Eye (tissue), 1 donor: ENCODE measurements around the gene GTPBP8.

Source experiments
- DNase-seq: peaks from one replicate; pipeline ENCODE4 v3.0.0-alpha.2; 2015

Gene GTPBP8

DNA sequence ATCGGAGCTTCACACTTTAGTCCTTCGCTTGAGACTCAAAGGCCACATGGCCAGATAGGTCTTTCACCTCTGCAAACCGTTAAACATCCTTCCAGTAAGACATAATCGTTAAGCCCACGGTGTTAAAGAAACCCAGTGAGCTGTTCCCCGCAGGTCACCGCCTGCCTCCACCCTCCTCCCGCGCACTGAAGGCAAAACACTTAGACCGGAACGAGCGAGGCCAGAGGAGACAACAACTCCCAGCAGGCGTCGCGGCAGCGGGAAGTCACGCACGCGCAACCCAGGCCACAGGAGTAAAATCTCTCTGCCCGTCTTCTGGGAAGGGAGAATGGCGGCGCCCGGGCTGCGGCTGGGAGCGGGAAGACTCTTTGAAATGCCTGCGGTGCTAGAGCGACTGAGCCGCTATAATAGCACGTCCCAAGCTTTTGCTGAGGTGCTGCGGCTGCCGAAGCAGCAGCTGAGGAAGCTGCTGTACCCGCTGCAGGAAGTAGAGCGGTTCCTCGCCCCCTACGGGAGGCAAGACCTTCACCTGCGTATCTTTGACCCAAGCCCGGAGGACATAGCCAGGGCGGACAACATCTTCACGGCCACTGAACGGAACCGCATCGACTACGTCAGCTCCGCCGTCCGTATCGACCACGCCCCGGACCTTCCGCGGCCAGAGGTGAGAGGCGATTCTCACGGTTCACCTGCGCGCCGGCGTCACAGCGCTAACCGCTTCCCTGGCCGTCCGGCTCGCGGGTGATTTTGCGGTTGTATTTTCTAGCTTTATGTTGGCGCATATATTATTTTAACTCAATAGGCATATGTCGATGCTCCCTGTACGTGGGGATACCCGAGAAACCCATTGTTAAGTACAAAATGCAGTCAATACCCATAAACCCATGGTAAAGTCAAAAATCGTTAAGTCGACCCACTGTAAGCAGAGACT lies at the start of gene GTPBP8:
GTPBP8 (plus strand) TSS at position 313 of the 931 bp plus-strand sequence; CDS start at position 329, 16 bp downstream.
- DNase-seq: peak; percentile 96

GRCh38 chr3:112948346-112948838 lies 42.4 kb upstream of the GTPBP8 start:
- DNase-seq: peak; percentile 10

DNA sequence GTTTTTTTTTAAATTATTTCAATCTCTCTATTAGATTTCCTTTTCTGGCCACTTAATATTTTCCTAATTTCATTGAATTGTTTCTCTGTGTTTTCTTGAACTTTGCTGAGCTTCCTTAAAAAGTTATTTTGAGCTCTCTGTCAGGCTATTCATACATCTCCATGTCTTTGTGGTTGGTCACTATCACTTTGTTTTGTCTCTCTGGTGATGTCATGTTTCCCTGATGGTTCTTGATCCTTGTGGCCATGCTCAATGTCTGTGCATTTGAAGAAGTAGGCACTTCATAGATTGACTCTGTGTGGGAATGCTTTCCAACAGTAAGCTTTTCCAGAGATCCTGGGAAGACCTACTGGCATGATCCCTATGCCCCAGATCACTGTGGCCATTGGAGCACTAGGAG lies 34.4 kb upstream of the GTPBP8 start:
- DNase-seq: no peak

- DNase-seq: no peak
Measured at GRCh38 chr3:112958811-112959560, 31.8 kb upstream of the GTPBP8 start.

- DNase-seq: no peak
Measured at GRCh38 chr3:112963683-112964082, 27.1 kb upstream of the GTPBP8 start.

DNA sequence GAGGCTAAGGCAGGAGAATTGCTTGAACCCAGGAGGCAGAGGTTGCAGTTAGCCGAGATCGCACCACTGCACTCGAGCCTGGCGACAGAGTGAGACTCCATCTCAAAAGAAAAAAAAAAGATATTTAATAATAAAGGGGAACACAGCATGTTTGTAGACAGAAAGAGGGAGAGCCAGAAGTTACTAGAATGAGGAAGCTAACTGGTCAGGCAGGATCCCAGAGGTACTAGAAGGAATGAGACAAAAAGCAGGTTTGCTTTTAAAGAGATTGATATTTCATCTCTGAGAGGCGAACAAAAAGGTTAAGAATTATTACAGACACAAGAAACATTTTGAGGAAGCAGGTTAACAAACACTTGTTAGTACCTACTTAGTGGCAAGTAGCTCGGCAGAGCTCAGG lies 25.1 kb upstream of the GTPBP8 start:
- no peak for DNase-seq

- DNase-seq: no peak
Measured at GRCh38 chr3:112966633-112967032, 24.2 kb upstream of the GTPBP8 start.

- no peak for DNase-seq
Measured at GRCh38 chr3:112967425-112967824, 23.4 kb upstream of the GTPBP8 start.

DNA sequence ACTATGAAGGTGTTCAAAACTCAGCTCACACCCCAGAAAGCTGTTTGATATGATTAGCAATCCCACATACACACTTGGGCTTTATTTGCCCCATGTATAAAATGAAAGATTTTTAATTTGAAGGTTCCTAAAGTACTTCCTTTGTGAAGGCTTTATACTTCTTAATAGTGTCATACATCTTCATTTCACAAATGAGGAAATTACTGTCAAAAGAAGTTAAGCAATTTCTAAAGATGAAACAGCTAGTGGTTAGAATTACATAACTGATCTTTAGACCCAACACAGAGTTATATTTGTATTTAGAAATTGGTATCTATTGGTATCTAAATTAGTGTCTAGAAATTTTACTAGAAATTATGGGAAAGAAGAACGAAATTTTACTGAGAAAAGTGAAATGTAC lies 23.0 kb upstream of the GTPBP8 start:
- DNase-seq: no peak

DNA sequence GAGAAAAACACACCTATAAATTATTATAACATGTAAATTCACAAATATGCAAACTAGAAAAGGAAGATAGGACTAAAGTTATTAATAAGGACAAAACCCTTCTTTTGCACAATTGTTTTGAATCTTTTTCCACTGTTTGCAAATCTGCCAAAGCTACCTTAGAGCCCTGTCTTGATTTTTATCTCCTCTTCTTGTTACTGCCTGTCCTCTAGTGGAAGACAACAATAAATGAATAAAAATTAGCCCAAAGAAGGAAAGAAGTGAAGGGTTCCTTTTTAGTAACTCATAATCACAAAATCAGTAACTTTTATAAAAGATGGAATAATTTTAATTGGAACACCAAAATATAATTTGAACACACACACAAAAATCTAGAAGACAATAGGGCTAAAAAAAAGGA lies 18.6 kb upstream of the GTPBP8 start:
- no peak for DNase-seq

- no peak for DNase-seq
Measured at GRCh38 chr3:112973325-112974177, 17.2 kb upstream of the GTPBP8 start.

GRCh38 chr3:112974178-112974517 lies 16.6 kb upstream of the GTPBP8 start:
- no peak for DNase-seq

DNA sequence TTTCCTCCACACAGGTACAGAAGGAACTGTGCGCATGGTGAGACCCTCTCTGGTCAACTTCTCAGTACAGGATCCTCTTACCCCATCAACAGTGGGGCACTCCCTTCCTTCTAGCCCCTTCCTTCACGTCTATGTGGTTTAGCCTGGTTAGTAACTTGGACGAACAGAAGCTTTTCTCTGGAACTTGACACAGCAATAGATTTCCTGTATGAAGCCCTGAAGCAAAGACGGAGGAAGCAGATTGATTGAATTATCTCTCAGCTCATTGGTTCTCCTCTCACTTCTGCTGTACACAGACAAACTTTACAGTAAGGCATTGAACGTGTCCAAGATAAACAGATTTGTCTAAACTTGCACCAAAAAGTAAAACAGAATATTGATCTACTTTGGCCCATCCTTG lies 15.9 kb upstream of the GTPBP8 start, which contains the start of gene CD200R1:
CD200R1 (minus strand) TSS at position 210 of the 400 bp plus-strand sequence. CDS start 246 bp downstream, outside the sequence.
- DNase-seq: no peak

DNA sequence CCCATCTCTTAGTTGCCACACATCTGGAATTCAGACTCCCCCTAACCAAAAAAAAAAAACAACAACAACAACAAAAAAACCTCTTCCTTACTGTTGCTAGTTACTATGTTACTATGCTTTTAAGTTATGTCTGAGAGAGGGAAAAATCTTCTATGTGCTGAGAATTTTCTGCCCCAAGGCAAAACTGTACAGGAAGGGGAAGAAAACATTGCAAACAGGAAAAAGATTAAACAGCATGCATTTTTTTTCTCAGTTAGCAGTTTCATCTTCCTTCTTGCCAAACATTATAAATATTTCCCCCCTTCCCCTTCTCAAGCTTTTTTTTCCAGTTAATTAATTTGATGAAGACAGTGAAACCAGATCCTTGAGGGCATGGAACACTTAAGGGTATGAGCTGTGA lies 14.8 kb upstream of the GTPBP8 start:
- DNase-seq: no peak

GRCh38 chr3:112976953-112977352 lies 13.8 kb upstream of the GTPBP8 start:
- DNase-seq: no peak

GRCh38 chr3:112979244-112979832 lies 11.4 kb upstream of the GTPBP8 start:
- DNase-seq: peak; percentile 82

DNA sequence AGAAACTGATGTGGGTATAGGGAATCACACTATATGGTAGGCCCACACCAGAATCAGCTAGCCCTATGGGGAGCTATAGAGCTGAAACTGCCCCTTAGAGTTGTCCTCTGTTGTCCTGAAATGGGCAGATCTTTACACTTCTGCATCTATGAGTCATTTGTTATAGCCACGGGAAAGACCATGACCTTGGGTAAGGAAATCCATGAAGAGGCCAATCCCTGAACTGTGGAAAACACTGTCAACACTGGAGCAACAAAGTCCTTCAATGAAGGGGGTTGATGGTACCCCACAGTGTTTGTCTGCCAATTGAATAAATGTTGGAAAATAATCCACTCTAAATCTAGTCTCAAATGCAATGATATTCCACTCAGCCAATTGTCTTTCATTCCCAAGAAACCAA lies 10.7 kb upstream of the GTPBP8 start:
- no peak for DNase-seq

DNA sequence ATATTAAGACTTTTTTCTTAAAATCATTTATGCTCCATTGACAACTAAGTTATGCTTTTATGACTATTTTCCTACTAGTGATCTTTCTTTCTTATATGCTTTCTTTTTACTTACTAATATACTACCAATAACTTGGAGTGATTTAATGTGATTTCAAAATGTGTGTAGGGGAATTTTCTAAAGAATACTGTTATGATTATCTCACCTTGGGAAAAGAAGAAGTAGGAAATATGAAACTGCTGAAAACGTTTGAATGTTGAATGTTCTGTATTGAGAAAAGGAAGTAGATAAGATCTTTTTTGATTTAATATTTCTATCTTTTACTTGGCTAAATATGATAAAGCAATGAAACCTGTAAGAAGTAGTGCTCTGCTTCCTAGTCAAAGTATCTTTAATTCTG lies 8.1 kb upstream of the GTPBP8 start:
- DNase-seq: no peak

- DNase-seq: no peak
Measured at GRCh38 chr3:112984485-112984884, 6.3 kb upstream of the GTPBP8 start.

GRCh38 chr3:112987710-112988334 lies 3.0 kb upstream of the GTPBP8 start:
- no peak for DNase-seq

DNA sequence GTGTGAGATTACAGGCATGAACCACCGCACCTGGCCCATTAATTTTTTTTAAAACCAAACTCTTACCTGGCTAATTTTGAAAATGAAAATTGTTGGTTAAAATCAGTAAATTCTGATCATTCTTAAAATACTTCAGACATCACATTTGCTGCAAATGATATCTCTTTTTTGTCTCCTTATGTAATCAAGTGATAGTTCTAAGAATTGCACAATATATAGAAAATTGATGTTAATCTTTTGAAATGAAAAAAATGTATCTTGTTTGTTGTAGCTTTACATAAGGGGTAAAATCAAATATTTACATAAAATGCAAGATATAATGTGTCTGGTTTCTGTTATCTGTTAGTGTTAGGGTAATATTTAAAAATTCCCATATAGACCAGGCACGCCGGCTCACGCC lies 5.0 kb downstream of the GTPBP8 start:
- no peak for DNase-seq

DNA sequence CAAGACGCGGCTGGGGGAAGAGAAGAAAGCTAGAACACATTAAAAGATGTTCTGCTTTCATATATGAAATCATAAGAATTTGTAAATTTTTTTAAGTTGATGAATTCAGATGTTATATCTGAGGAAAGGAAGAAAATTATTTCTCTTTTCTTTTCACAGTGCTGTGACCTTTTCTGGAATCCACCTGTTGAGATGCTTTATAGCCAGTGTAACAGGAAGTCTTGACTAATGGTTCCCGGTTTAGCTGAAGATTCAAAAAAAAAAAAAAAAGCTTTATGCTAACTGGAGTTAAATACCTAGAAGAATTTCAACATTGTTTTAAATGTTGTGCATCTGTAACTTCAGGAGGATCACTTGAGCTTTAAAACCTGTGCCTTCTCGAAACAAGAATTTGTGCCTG lies 9.9 kb downstream of the GTPBP8 start:
- DNase-seq: no peak
